Brain microvascular endothelial cell (primary cell): ENCODE data around the gene ZMYND19.

Experiments
- DNase-seq: peaks from one replicate; pipeline ENCODE4 v3.0.0-alpha.2; 2020
- H3K27ac ChIP-seq: fragments of 250-450 bp; sonication (Bioruptor Pico); 2 replicates; pipeline ENCODE4 v1.5.1; 2020; ENCODE audit warnings: mild to moderate bottlenecking, moderate library complexity
- H3K27me3 ChIP-seq: fragments of 250-450 bp; sonication (Bioruptor Pico); replicated peaks from 2 replicates; pipeline ENCODE4 v1.5.1; 2020; ENCODE audit warnings: mild to moderate bottlenecking
- H3K36me3 ChIP-seq: fragments of 250-450 bp; sonication (Bioruptor Pico); replicated peaks from 2 replicates; pipeline ENCODE4 v1.5.1; 2020; ENCODE audit warnings: mild to moderate bottlenecking
- H3K4me3 ChIP-seq: 2 replicates; pipeline ENCODE4 v1.5.1; 2011; ENCODE audit warnings: low read depth, mild to moderate bottlenecking, control low read depth, low read length, moderate library complexity
- CTCF ChIP-seq: IDR thresholded peaks from 2 replicates; pipeline ENCODE4 v1.5.1; 2011; ENCODE audit warnings: low read depth, mild to moderate bottlenecking, moderate library complexity, low read length, control low read depth, inconsistent platforms; ENCODE audit errors: missing control alignments
- in situ Hi-C: cut with HindIII; loops from 2 replicates; pipeline ENCODE4 v1.10.0; 2017; ENCODE audit warnings: low sequenced_read_pairs, low pct_ligation_motif_present

Gene ZMYND19

GRCh38 chr9:137621131-137621757 is 30.9 kb upstream of the ZMYND19 start:
- peak; percentile 41 for DNase-seq
- Histone ChIP-seq H3K4me3 (no peak overlapping the region), H3K36me3 (no peaks in the 10 kb centered on the region), H3K27me3 (no peaks in the 10 kb centered on the region), H3K27ac (no peak overlapping the region)
- peak; percentile 53 for TF ChIP-seq CTCF
- in situ Hi-C loops = no loop called here

- DNase-seq = no peak
- Histone ChIP-seq H3K4me3 (no peak overlapping the region), H3K27ac (no peak overlapping the region), H3K36me3 (no peaks in the 10 kb centered on the region), H3K27me3 (no peaks in the 10 kb centered on the region)
- TF ChIP-seq CTCF = no peak
- in situ Hi-C loops = no loop called here
Observed at GRCh38 chr9:137620581-137620980, 30.3 kb upstream of the ZMYND19 start.

GRCh38 chr9:137620048-137620405 is 29.7 kb upstream of the ZMYND19 start:
- no peaks in the 10 kb centered on the region for H3K36me3 ChIP-seq
- no peak for TF ChIP-seq CTCF

GRCh38 chr9:137619240-137620047 is 29.1 kb upstream of the ZMYND19 start:
- peak; percentile 33 for DNase-seq

More at GRCh38 chr9:137620048-137620405, 29.7 kb upstream of the ZMYND19 start:
- in situ Hi-C loops = no loop called here
- peak overlapping the region; percentile 81 for H3K4me3 ChIP-seq
- no peak for DNase-seq
- no peak overlapping the region for H3K27ac ChIP-seq
- no peaks in the 10 kb centered on the region for H3K27me3 ChIP-seq

More at GRCh38 chr9:137619240-137620047, 29.1 kb upstream of the ZMYND19 start:
- no peak for TF ChIP-seq CTCF
- peak overlapping the region; percentile 81 for H3K4me3 ChIP-seq
- in situ Hi-C loops = no loop called here
- H3K27ac ChIP-seq = peak overlapping the region; percentile 60
- H3K36me3 ChIP-seq = no peaks in the 10 kb centered on the region
- H3K27me3 ChIP-seq = no peaks in the 10 kb centered on the region
